SK-N-SH (cell line): ENCODE results near the gene ENPP7. TPM values are rescaled to one million over a fixed set of nuclear protein-coding genes. Genes with fewer than 3 reads are reported as not detected.

Experiments used
- CTCF ChIA-PET: fragments of 300-600, 350-600 bp; formaldehyde crosslinking; extraction: SDS; loops from one replicate; lab custom pipeline; 2021; lab: Yijun Ruan, JAX
- POLR2A ChIA-PET: fragments of 350-600 bp; sonication (Branson Sonifier 250); formaldehyde crosslinking; extraction: SDS; loops from one replicate; lab custom pipeline; 2020; ENCODE audit warnings: antibody characterized with exemption, inconsistent platforms; lab: Yijun Ruan, JAX
- DNase-seq: peaks from one replicate; pipeline ENCODE4 v3.0.0; 2012
- H2AFZ ChIP-seq: fragments of 200-600 bp; sonication (generic); 2 replicates; pipeline ENCODE4 v1.8.1; 2016; ENCODE audit warnings: antibody characterized with exemption, mild to moderate bottlenecking, low read depth
- H3F3A ChIP-seq: fragments of 200-600 bp; sonication (generic); replicated peaks from 2 replicates; pipeline ENCODE3; 2016; ENCODE audit warnings: antibody characterized with exemption, mild to moderate bottlenecking; ENCODE audit not compliant: insufficient read depth
- H3K27ac ChIP-seq, 2 experiments: fragments of 200-500 bp in 1 of 2; fragments of 200-600 bp in 1 of 2; sonication (Bioruptor generic) in 1 of 2; sonication (generic), shearing (Covaris generic) in 1 of 2; 2 replicates each; pipeline versions ENCODE4 v1.5.1 to v1.6.1; 2014 to 2016; ENCODE audit warnings: low read depth in 2 of 2, inconsistent platforms in 1 of 2, low read length in 1 of 2, mild to moderate bottlenecking in 1 of 2, mixed read lengths in 1 of 2
- H3K27me3 ChIP-seq: fragments of 200-600 bp; sonication (generic), shearing (Covaris generic); 2 replicates; pipeline ENCODE4 v1.6.1; 2016; ENCODE audit warnings: mixed run types; ENCODE audit not compliant: insufficient read depth
- H3K36me3 ChIP-seq, 2 experiments: fragments of 200-500 bp in 1 of 2; fragments of 200-600 bp in 1 of 2; sonication (Bioruptor generic) in 1 of 2; sonication (generic) in 1 of 2; replicated peaks in 1 of 2; 2 replicates each; pipeline versions ENCODE3 to v1.5.1; 2014 to 2016; ENCODE audit warnings: low read length in 1 of 2, mild to moderate bottlenecking in 1 of 2; ENCODE audit not compliant: insufficient read depth in 2 of 2, control insufficient read depth in 1 of 2
- H3K4me1 ChIP-seq, 2 experiments: fragments of 200-500 bp in 1 of 2; fragments of 200-600 bp in 1 of 2; sonication (Bioruptor generic) in 1 of 2; sonication (generic), shearing (Covaris generic) in 1 of 2; 2 replicates each; pipeline versions ENCODE4 v1.5.1 to v1.6.1; 2014 to 2016; ENCODE audit warnings: low read depth in 1 of 2, low read length in 1 of 2, mixed run types in 1 of 2; ENCODE audit not compliant: insufficient read depth in 2 of 2, control insufficient read depth in 1 of 2
- H3K4me2 ChIP-seq: fragments of 200-600 bp; sonication (generic), shearing (Covaris generic); 2 replicates; pipeline ENCODE4 v1.6.1; 2017; ENCODE audit warnings: mixed run types
- H3K4me3 ChIP-seq, 2 experiments: fragments of 200-500 bp in 1 of 2; fragments of 200-600 bp in 1 of 2; sonication (Bioruptor generic) in 1 of 2; sonication (generic), shearing (Covaris generic) in 1 of 2; 2 replicates each; pipeline versions ENCODE4 v1.5.1 to v1.8.1; 2014 to 2016; ENCODE audit warnings: low read depth in 2 of 2, inconsistent platforms in 1 of 2, low read length in 1 of 2, mild to moderate bottlenecking in 1 of 2, mixed read lengths in 1 of 2, moderate library complexity in 1 of 2
- H3K79me2 ChIP-seq: fragments of 200-600 bp; sonication (generic); 2 replicates; pipeline ENCODE4 v1.8.1; 2017; ENCODE audit warnings: mild to moderate bottlenecking; ENCODE audit not compliant: insufficient read depth
- H3K9ac ChIP-seq: fragments of 200-600 bp; sonication (generic); 2 replicates; pipeline ENCODE4 v1.6.1; 2017; ENCODE audit warnings: mixed run types
- H3K9me2 ChIP-seq: fragments of 200-600 bp; sonication (generic); 2 replicates; pipeline ENCODE4 v1.6.1; 2017; ENCODE audit warnings: mixed run types
- H3K9me3 ChIP-seq: fragments of 200-600 bp; sonication (generic); 2 replicates; pipeline ENCODE4 v1.6.1; 2017; ENCODE audit warnings: mixed run types, mild to moderate bottlenecking, moderate library complexity
- H4K20me1 ChIP-seq: fragments of 200-600 bp; sonication (generic); 2 replicates; pipeline ENCODE4 v1.6.1; 2017; ENCODE audit warnings: mild to moderate bottlenecking, mixed run types; ENCODE audit not compliant: insufficient read depth
- ELF1 ChIP-seq: IDR thresholded peaks from 2 replicates; pipeline ENCODE4 v1.4.0; 2012
- EZH2phosphoT487 ChIP-seq: fragments of 200-600 bp; sonication (generic); IDR thresholded peaks from 2 replicates; pipeline ENCODE4 v1.6.1; 2017; ENCODE audit warnings: low read depth, mixed run types, mild to moderate bottlenecking, antibody characterized with exemption, moderate library complexity, borderline replicate concordance
- FOXJ3 ChIP-seq: sonication (generic); formaldehyde crosslinking; IDR thresholded peaks from 2 replicates; pipeline ENCODE4 v1.5.1; 2020; ENCODE audit warnings: mild to moderate bottlenecking, missing genetic modification reagents
- FOXM1 ChIP-seq: IDR thresholded peaks from 2 replicates; pipeline ENCODE4 v1.4.0; 2012; ENCODE audit warnings: low read depth, mild to moderate bottlenecking
- MEF2A ChIP-seq: IDR thresholded peaks from 2 replicates; pipeline ENCODE4 v1.4.0; 2012; ENCODE audit warnings: low read depth, borderline replicate concordance
- PBX3 ChIP-seq: IDR thresholded peaks from 2 replicates; pipeline ENCODE4; 2012
- POLR2AphosphoS5 ChIP-seq: IDR thresholded peaks from 2 replicates; pipeline ENCODE4 v1.6.1; 2012; ENCODE audit warnings: low read depth, low read length
- RAD21 ChIP-seq: IDR thresholded peaks from 2 replicates; pipeline ENCODE4 v1.6.1; 2012; ENCODE audit warnings: mild to moderate bottlenecking, low read length
- REST ChIP-seq: IDR thresholded peaks from 2 replicates; pipeline ENCODE4 v1.6.1; 2012; ENCODE audit warnings: mild to moderate bottlenecking, low read depth, low read length, moderate library complexity
- RFX5 ChIP-seq: IDR thresholded peaks from 2 replicates; pipeline ENCODE4 v1.6.1; 2012; ENCODE audit warnings: mild to moderate bottlenecking, improper control_type of control experiment, low read length
- RXRA ChIP-seq: IDR thresholded peaks from 2 replicates; pipeline ENCODE4 v1.4.0; 2012; ENCODE audit warnings: low read depth, mild to moderate bottlenecking, borderline replicate concordance
- TCF12 ChIP-seq: IDR thresholded peaks from 2 replicates; pipeline ENCODE4 v1.4.0; 2012
- WGBS: methylation state at CpG from one replicate; pipeline ENCODE4 v1.1.6; 2017; ENCODE audit warnings: low lambda C conversion rate; 5-methylcytosine and 5-hydroxymethylcytosine counted together
- polyA plus RNA-seq, 3 experiments: library from polyadenylated mRNA; depleted of rRNA; stranded (reverse); fragments of >200 nt; gene quantifications; 2 replicates each; pipeline ENCODE4 v1.2.3, GENCODE V29; 2012

Gene ENPP7
- polyA plus RNA-seq, 1 of the 3 experiments (the other 2 are of a cell fraction): not detected

DNA sequence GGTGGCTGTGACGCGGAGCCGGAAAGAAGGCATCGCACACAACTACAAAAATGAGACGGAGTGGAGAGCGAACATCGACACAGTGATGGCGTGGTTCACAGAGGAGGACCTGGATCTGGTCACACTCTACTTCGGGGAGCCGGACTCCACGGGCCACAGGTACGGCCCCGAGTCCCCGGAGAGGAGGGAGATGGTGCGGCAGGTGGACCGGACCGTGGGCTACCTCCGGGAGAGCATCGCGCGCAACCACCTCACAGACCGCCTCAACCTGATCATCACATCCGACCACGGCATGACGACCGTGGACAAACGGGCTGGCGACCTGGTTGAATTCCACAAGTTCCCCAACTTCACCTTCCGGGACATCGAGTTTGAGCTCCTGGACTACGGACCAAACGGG lies 4.4 kb downstream of the ENPP7 start:
- H3K79me2 ChIP-seq: no peaks in the 10 kb centered on the region
- no peaks in the 10 kb centered on the region for H3K36me3 ChIP-seq
- TF ChIP-seq TCF12: no peak
- no peak for TF ChIP-seq MEF2A
- no peak for TF ChIP-seq ELF1
- TF ChIP-seq FOXM1: no peak
- no peak for TF ChIP-seq FOXJ3 (CRISPR knock-in tag)
- no peak for TF ChIP-seq RFX5
- no peak for TF ChIP-seq POLR2AphosphoS5
- no peak for TF ChIP-seq REST
- no peak for TF ChIP-seq RAD21
- TF ChIP-seq RXRA: no peak
- TF ChIP-seq EZH2phosphoT487: no peak
- TF ChIP-seq PBX3: no peak
- no peak overlapping the region for H3K9ac ChIP-seq
- ChIA-PET CTCF (interaction anchor here (1.0 kb wide), 1 partner anchor 111 kb away, joined by 3 read pairs; no protein-coding TSS in a partner anchor), POLR2A (interaction anchor here (0.6 kb wide), 1 partner anchor 460 kb away, joined by 3 read pairs; no protein-coding TSS in a partner anchor)
- no peaks in the 10 kb centered on the region for H3K4me1 ChIP-seq
- WGBS: 90% methylated on average over 23 of the region's 32 CpGs
- DNase-seq: no peak
- no peaks in the 10 kb centered on the region for H3K9me3 ChIP-seq
- no peaks in the 10 kb centered on the region for H4K20me1 ChIP-seq
- H3K9me2 ChIP-seq: no peaks in the 10 kb centered on the region
- no peak overlapping the region for H3K27ac ChIP-seq
- no peak overlapping the region for H3K4me3 ChIP-seq
- no peaks in the 10 kb centered on the region for H3F3A ChIP-seq
- H3K4me2 ChIP-seq: no peak overlapping the region
- H2AFZ ChIP-seq: no peak overlapping the region
- H3K27me3 ChIP-seq: peaks cover 30% of the 10 kb centered on the region; the same call in 1 of the 2 replicates
